HCT116 (cell line): ENCODE results near the gene TNS3. TPM values are rescaled to one million over a fixed set of nuclear protein-coding genes. Genes with fewer than 3 reads are reported as not detected.

ENCODE experiments used
- ATAC-seq: fragments of 200-7000 bp; cut with Tn5 transposase; 2 replicates; pipeline ENCODE4 v1.9.1; 2020; ENCODE audit warnings: mild to moderate bottlenecking, moderate library complexity
- BruUV-seq: library from RNA; stranded (reverse); fragments of 400-500 nt; replicated peaks from 2 replicates; lab custom pipeline; 2021; lab: Mats Ljungman, UMichigan
- CTCF ChIA-PET: fragments of 300-600 bp; sonication (Branson Sonifier 250); formaldehyde crosslinking; loops from one replicate; lab custom pipeline; 2021; ENCODE audit warnings: antibody characterized with exemption; lab: Charles Lee
- POLR2A ChIA-PET: fragments of 300-600, 350-600 bp; sonication (Branson Sonifier 250); formaldehyde crosslinking; loops from one replicate; lab custom pipeline; 2021; ENCODE audit warnings: antibody characterized with exemption; lab: Charles Lee
- RAD21 ChIA-PET, 2 experiments: fragments of 300-600 bp; sonication (Branson Sonifier 250); formaldehyde crosslinking; loops; one replicate each; lab custom pipeline; 2023; ENCODE audit warnings: low total read pairs in 2 of 2; ENCODE audit not compliant: uncharacterized antibody in 2 of 2, unreplicated experiment in 2 of 2, low non-redundant PET in 1 of 2; lab: Charles Lee
- DNase-seq: peaks from one replicate; pipeline ENCODE4 v3.0.0-alpha.2; 2010; ENCODE audit warnings: low read depth, low spot score
- H2AFZ ChIP-seq: fragments of 200-600 bp; shearing (Covaris generic), sonication (generic); 2 replicates; pipeline ENCODE4 v1.6.1; 2017; ENCODE audit warnings: low read depth, mixed run types, mixed read lengths, antibody characterized with exemption, low read length; ENCODE audit not compliant: poor library complexity, severe bottlenecking
- H3K27ac ChIP-seq: 2 replicates; pipeline ENCODE4 v1.5.1; 2012; ENCODE audit warnings: low read depth, low read length
- H3K27me3 ChIP-seq: fragments of 200-600 bp; sonication (generic); 2 replicates; pipeline ENCODE4 v1.6.1; 2016; ENCODE audit warnings: mixed run types, low read length, mixed read lengths; ENCODE audit not compliant: insufficient read depth
- H3K36me3 ChIP-seq, 2 experiments: fragments of 200-500 bp in 1 of 2; fragments of 200-600 bp in 1 of 2; sonication (Bioruptor generic) in 1 of 2; sonication (generic) in 1 of 2; 2 replicates each; pipeline versions ENCODE4 v1.5.1 to v1.6.1; 2014 to 2016; ENCODE audit warnings: low read length in 2 of 2, inconsistent platforms in 1 of 2, mixed read lengths in 1 of 2, mixed run types in 1 of 2; ENCODE audit not compliant: insufficient read depth in 2 of 2, control insufficient read depth in 1 of 2
- H3K4me1 ChIP-seq, 2 experiments: fragments of 200-600 bp in 1 of 2; sonication (generic) in 1 of 2; 2 replicates each; pipeline versions ENCODE4 v1.5.1 to v1.6.1; 2012 to 2017; ENCODE audit warnings: low read length in 2 of 2, inconsistent platforms in 1 of 2, mild to moderate bottlenecking in 1 of 2, mixed read lengths in 1 of 2, mixed run types in 1 of 2, moderate library complexity in 1 of 2; ENCODE audit not compliant: insufficient read depth in 2 of 2, control insufficient read depth in 1 of 2
- H3K4me2 ChIP-seq: fragments of 200-600 bp; sonication (generic); 2 replicates; pipeline ENCODE4 v1.6.1; 2017; ENCODE audit warnings: mixed run types, low read length, mixed read lengths
- H3K4me3 ChIP-seq, 2 experiments: fragments of 200-600 bp in 1 of 2; sonication (generic) in 1 of 2; replicated peaks in 1 of 2; 2 replicates each; pipeline ENCODE4 v1.5.1; 2011 to 2016; ENCODE audit warnings: low read length in 2 of 2, control low read depth in 1 of 2, low read depth in 1 of 2, mild to moderate bottlenecking in 1 of 2, mixed read lengths in 1 of 2, mixed run types in 1 of 2
- H3K79me2 ChIP-seq: fragments of 200-600 bp; sonication (generic); 2 replicates; pipeline ENCODE4 v1.6.1; 2017; ENCODE audit warnings: mild to moderate bottlenecking, mixed run types, low read length, moderate library complexity, mixed read lengths; ENCODE audit not compliant: insufficient read depth
- H3K9ac ChIP-seq: fragments of 200-600 bp; sonication (generic); 2 replicates; pipeline ENCODE4 v1.6.1; 2016; ENCODE audit warnings: low read length, mixed read lengths
- H3K9me2 ChIP-seq: fragments of 200-600 bp; sonication (generic), shearing (Covaris generic); 2 replicates; pipeline ENCODE4 v1.6.1; 2017; ENCODE audit warnings: mixed run types, mild to moderate bottlenecking, moderate library complexity; ENCODE audit not compliant: insufficient read depth
- H3K9me3 ChIP-seq, 2 experiments: fragments of 200-500 bp in 1 of 2; fragments of 200-600 bp in 1 of 2; sonication (Bioruptor generic) in 1 of 2; sonication (generic) in 1 of 2; 2 replicates each; pipeline ENCODE4 v1.6.1; 2014 to 2017; ENCODE audit warnings: low read length in 2 of 2, mixed read lengths in 2 of 2, inconsistent platforms in 1 of 2, low read depth in 1 of 2, mild to moderate bottlenecking in 1 of 2, mixed run types in 1 of 2, moderate library complexity in 1 of 2; ENCODE audit not compliant: control insufficient read depth in 1 of 2, insufficient read depth in 1 of 2
- H4K20me1 ChIP-seq: fragments of 200-600 bp; sonication (generic), shearing (Covaris generic); 2 replicates; pipeline ENCODE4 v1.6.1; 2017; ENCODE audit warnings: mixed run types, mild to moderate bottlenecking, moderate library complexity; ENCODE audit not compliant: insufficient read depth
- EZH2 ChIP-seq: fragments of 200-600 bp; sonication (generic); IDR thresholded peaks from 2 replicates; pipeline ENCODE4 v1.6.1; 2017; ENCODE audit warnings: antibody characterized with exemption, mixed run types
- SRF ChIP-seq: IDR thresholded peaks from 2 replicates; pipeline ENCODE4 v1.6.1; 2012; ENCODE audit warnings: low read depth
- TCF7L2 ChIP-seq: IDR thresholded peaks from 2 replicates; pipeline ENCODE4 v1.7.0; 2011; ENCODE audit warnings: borderline replicate concordance, inconsistent platforms; ENCODE audit not compliant: insufficient read depth, insufficient read length; ENCODE audit errors: extremely low read depth
- ZFX ChIP-seq: fragments of 450-650 bp; IDR thresholded peaks from 2 replicates; pipeline ENCODE4 v1.6.1; 2017
- intact Hi-C: fragments of 100-400 bp; cut with micrococcal nuclease; formaldehyde crosslinking; loops from 2 replicates; pipeline ENCODE4 v1.10.0; 2022
- total RNA-seq: library from RNA; stranded (reverse); gene quantifications from one replicate; pipeline ENCODE4 v1.2.1, GENCODE V29; 2021; ENCODE audit not compliant: unreplicated experiment
- TF ChIP-seq, protein P1 (sequence below): IDR thresholded peaks from 2 replicates; pipeline ENCODE4 v1.6.1; 2011; ENCODE audit warnings: mild to moderate bottlenecking, low read length, moderate library complexity; ENCODE audit not compliant: insufficient replicate concordance; ENCODE audit errors: extremely low read depth
- TF ChIP-seq, protein P2 (sequence below): IDR thresholded peaks from 2 replicates; pipeline ENCODE4 v1.6.1; 2012

The TNS3 gene
- total RNA-seq, 1 experiment from 2014 or later, result 9.1 TPM

DNA sequence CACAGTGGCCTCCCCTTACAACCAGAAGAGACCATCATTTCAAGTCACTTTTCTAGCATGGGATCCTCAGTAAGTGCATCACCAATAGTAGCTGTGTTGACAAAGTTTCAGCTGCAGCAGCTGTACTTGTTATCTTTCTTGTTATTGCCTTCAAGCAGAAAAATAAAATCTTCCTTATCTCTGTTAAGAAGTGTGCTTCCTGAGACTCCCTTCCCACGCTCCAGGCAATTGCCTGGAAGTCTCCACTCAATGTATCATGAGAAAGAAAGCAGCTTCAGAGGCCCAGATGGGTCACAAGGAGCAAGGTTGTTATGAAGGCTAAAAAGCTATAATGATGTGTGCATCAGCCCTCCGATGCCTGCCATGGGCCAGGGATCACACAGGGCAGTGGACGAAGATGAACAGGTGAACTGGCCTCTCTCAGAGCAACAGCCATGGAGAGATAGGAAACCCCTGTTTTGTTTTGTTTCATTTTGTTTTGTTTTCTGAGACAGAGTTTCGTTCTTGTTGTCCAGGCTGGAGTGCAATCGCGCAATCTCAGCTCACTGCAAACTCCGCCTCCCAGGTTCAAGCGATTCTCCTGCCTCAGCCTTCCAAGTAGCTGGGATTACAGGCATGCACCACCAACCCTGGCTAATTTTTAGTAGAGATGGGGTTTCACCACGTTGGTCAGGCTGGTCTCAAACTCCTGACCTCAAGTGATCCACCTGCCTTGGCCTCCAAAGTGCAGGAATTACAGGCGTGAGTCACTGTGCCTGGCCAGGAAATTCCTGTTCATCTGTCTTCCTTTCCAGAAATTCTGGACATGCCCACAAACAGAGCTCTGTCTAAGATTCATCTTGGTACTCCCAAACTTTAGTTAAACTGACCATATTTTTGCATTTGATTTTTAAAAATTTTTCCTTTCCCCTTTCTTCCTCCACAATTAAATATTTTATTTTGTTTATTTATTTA lies 340.5 kb downstream of the TNS3 start:
- ATAC-seq, result no peak
- RAD21 ChIA-PET, result no interaction called here
- intact Hi-C loops, result no loop called here
- Histone ChIP-seq H3K4me3 (no peak overlapping the region), H3K36me3 (no peaks in the 10 kb centered on the region), H3K9ac (no peak overlapping the region)
- DNase-seq, result no peak
- TF ChIP-seq, protein P1, sequence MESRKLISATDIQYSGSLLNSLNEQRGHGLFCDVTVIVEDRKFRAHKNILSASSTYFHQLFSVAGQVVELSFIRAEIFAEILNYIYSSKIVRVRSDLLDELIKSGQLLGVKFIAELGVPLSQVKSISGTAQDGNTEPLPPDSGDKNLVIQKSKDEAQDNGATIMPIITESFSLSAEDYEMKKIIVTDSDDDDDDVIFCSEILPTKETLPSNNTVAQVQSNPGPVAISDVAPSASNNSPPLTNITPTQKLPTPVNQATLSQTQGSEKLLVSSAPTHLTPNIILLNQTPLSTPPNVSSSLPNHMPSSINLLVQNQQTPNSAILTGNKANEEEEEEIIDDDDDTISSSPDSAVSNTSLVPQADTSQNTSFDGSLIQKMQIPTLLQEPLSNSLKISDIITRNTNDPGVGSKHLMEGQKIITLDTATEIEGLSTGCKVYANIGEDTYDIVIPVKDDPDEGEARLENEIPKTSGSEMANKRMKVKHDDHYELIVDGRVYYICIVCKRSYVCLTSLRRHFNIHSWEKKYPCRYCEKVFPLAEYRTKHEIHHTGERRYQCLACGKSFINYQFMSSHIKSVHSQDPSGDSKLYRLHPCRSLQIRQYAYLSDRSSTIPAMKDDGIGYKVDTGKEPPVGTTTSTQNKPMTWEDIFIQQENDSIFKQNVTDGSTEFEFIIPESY, result no peak
- TF ChIP-seq, protein P2, sequence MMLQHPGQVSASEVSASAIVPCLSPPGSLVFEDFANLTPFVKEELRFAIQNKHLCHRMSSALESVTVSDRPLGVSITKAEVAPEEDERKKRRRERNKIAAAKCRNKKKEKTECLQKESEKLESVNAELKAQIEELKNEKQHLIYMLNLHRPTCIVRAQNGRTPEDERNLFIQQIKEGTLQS, result no peak
- TF ChIP-seq EZH2, result no peak
- TF ChIP-seq TCF7L2, result no peak
- TF ChIP-seq SRF, result no peak
- no peak for TF ChIP-seq ZFX
- TF ChIP-seq, all 23 proteins: peak for 0
- Histone ChIP-seq H3K4me1 (no peaks in the 10 kb centered on the region), H3K4me2 (no peak overlapping the region), H3K9me2 (no peaks in the 10 kb centered on the region), H3K79me2 (no peaks in the 10 kb centered on the region), H3K27ac (no peak overlapping the region), H3K9me3 (no peaks in the 10 kb centered on the region), H4K20me1 (no peaks in the 10 kb centered on the region), H2AFZ (no peak overlapping the region), H3K27me3 (no peaks in the 10 kb centered on the region)
- ChIA-PET POLR2A (no interaction called here), CTCF (interaction anchor here (1.2 kb wide), 1 partner anchor 12 kb away, joined by 3 read pairs; no protein-coding TSS in a partner anchor)
- no TSS peak for BruUV-seq
